Ascending aorta (tissue), 2 donors: ENCODE results near the gene CHMP6. TPM values are rescaled to one million over a fixed set of nuclear protein-coding genes. Genes with fewer than 3 reads are reported as not detected.

Source experiments
- DNase-seq, 2 donors: peaks; one replicate each; pipeline ENCODE4 v3.0.0-alpha.2; 2019; ENCODE audit warnings: low spot score in 2 of 2
- H3K27ac ChIP-seq, 2 donors: fragments of 200-600 bp; sonication (generic); one replicate each; pipeline ENCODE4 v1.5.1; 2016 to 2017; ENCODE audit warnings: mild to moderate bottlenecking in 1 of 2
- H3K27me3 ChIP-seq: fragments of 200-600 bp; sonication (generic); one replicate; pipeline ENCODE4 v1.5.1; 2017
- H3K36me3 ChIP-seq, 2 donors: fragments of 200-600 bp; sonication (generic); one replicate each; pipeline ENCODE4 v1.5.1; 2016
- H3K4me1 ChIP-seq, 2 donors: fragments of 200-600 bp; sonication (generic); one replicate each; pipeline ENCODE4 v1.5.1; 2016 to 2017; ENCODE audit warnings: mild to moderate bottlenecking in 1 of 2
- H3K4me3 ChIP-seq, 2 donors: fragments of 200-600 bp; sonication (generic); one replicate each; pipeline ENCODE4 v1.5.1; 2016 to 2017; ENCODE audit warnings: mild to moderate bottlenecking in 1 of 2
- H3K9me3 ChIP-seq, 2 donors: fragments of 200-600 bp; sonication (generic); one replicate each; pipeline ENCODE4 v1.5.1; 2016
- intact Hi-C: fragments of 100-400 bp; cut with DNase I; formaldehyde crosslinking; loops from one replicate; pipeline ENCODE4 v1.15.1; 2023
- total RNA-seq: library from RNA; depleted of rRNA; stranded (reverse); fragments of >200 nt; gene quantifications from one replicate; pipeline ENCODE4 v1.1.0, GENCODE V29; 2016
- TF ChIP-seq, protein P1 (sequence below), 3 experiments: fragments of 200-600 bp in 2 of 3; fragments of 450-650 bp in 1 of 3; sonication (generic) in 2 of 3; IDR thresholded peaks; one replicate each; pipeline ENCODE4 v1.5.1; 2016 to 2019; ENCODE audit warnings: antibody characterized with exemption in 3 of 3, mild to moderate bottlenecking in 1 of 3, moderate library complexity in 1 of 3

Gene CHMP6
- total RNA-seq, 1 donor from 2014 or later, result 32.1 TPM

DNA sequence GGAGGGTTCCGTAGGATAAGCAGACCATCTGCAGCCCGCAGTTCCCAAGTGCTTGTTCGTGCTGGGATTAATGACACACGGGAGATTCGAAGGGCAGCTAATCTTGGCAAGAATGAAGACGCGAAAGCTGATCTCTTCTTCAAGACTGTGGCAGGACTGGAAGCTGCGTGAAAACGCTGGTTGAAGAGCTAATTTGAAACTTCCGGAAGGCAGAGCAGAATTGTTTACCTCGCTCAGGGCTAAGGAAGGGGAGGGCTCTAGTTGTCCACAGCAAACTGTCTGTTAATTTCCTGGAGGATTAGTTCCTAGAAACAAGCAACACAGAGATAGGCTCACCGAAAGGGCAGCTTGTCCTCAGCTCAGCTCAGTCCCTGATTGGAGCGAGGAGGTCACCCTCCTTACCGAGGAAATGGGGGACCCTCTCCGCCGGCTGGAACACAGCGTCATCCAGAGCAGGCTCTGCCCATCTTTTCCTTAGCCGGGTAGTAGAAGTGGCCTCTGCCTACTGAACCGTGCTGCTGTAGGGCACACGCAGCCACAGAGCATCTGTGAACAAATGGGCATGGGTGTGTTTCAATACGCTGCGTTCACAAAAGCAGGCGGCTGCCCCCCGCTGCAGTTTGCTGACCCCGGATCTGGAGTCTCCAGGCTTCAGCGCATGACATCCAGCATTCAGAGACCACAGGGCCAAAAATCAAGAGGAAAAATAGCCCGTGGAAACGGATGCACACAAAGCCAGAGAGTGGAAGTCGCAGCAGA is 26.6 kb downstream of the CHMP6 start:
- Histone ChIP-seq H3K4me3 (peak overlapping the region in 1 of 2 donors; percentile 37), H3K27me3 (no peaks in the 10 kb centered on the region), H3K36me3 (no peaks in the 10 kb centered on the region), H3K27ac (peak overlapping the region in 1 of 2 donors; percentile 14), H3K9me3 (no peaks in the 10 kb centered on the region), H3K4me1 (peaks cover 7 to 8% of the 10 kb centered on the region in 2 donors)
- no peak for DNase-seq
- TF ChIP-seq, protein P1, sequence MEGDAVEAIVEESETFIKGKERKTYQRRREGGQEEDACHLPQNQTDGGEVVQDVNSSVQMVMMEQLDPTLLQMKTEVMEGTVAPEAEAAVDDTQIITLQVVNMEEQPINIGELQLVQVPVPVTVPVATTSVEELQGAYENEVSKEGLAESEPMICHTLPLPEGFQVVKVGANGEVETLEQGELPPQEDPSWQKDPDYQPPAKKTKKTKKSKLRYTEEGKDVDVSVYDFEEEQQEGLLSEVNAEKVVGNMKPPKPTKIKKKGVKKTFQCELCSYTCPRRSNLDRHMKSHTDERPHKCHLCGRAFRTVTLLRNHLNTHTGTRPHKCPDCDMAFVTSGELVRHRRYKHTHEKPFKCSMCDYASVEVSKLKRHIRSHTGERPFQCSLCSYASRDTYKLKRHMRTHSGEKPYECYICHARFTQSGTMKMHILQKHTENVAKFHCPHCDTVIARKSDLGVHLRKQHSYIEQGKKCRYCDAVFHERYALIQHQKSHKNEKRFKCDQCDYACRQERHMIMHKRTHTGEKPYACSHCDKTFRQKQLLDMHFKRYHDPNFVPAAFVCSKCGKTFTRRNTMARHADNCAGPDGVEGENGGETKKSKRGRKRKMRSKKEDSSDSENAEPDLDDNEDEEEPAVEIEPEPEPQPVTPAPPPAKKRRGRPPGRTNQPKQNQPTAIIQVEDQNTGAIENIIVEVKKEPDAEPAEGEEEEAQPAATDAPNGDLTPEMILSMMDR (IDR thresholded peaks at IDR 0.05), result no peak
- intact Hi-C loops, result no loop called here

DNA sequence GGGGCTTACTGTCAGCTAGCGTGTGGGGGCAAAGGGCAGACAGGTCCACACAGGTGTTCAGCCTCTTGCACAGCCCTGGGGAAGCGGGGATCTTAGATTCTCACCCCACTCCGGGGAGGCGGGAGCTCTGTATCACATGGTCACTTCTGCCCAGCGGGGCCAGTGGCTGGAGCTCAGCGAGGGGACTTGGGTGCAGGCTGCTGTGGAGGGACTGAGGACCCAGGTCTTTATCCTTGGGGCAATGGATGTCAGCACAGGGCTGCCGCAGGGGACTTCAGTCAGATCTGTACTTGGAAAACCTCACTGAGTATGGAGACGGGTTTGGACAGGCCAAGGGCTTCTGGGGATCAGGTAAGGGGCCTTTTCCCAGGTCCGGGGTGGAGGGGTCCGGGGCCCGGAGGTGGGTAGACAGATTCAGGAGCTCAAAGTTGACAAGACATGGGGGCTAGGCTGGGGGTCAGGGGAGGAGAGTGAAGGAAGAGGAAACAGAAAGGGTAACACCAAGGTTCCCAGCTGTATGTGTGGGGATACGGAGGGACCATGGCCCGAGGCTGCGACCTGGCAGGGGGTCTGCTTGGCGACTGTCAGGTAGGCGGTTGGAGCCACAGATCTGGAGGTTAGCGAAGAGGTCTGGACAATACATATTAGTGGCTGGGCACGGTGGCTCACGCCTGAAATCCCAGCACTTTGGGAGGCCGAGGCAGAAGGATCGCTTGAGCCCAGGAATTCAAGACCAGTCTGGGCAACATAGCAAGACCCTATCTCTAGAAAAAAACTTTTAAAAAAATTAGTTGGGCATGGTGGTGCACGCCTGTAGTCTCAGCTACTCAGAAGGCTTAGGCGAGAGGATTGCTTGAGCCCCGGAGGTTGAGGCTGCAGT is 28.2 kb downstream of the CHMP6 start:
- H3K4me3 ChIP-seq, result no peak overlapping the region
- H3K9me3 ChIP-seq, result no peaks in the 10 kb centered on the region
- no peak for DNase-seq
- intact Hi-C loops, result no loop called here
- no peaks in the 10 kb centered on the region for H3K27me3 ChIP-seq
- H3K36me3 ChIP-seq, result no peaks in the 10 kb centered on the region
- TF ChIP-seq, protein P1 (IDR thresholded peaks at IDR 0.05), result no peak
- H3K4me1 ChIP-seq, result peaks cover 7 to 8% of the 10 kb centered on the region in 2 donors
- H3K27ac ChIP-seq, result no peak overlapping the region

DNA sequence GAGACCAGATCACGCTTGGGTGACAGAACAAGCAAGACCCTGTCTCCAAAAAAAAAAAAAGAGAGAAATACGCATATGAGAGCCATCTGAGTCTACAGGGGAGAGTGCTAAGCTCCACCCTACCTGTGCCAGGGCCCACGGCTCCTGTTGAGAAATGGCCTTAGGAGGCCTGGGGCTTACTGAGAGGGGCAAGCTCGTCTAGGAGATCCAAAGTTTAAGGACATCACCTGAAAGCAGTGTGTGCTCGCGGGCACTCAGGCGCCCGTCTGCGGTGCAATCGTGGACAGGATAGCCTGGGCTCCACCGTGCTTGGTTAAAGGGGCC is 28.8 kb downstream of the CHMP6 start:
- no peaks in the 10 kb centered on the region for H3K36me3 ChIP-seq
- intact Hi-C loops, result no loop called here
- H3K9me3 ChIP-seq, result no peaks in the 10 kb centered on the region
- peaks cover 10 to 12% of the 10 kb centered on the region in 2 donors for H3K4me1 ChIP-seq
- H3K4me3 ChIP-seq, result no peak overlapping the region
- TF ChIP-seq, protein P1 (IDR thresholded peaks at IDR 0.05), result no peak
- H3K27me3 ChIP-seq, result no peaks in the 10 kb centered on the region
- no peak overlapping the region for H3K27ac ChIP-seq
- no peak for DNase-seq

DNA sequence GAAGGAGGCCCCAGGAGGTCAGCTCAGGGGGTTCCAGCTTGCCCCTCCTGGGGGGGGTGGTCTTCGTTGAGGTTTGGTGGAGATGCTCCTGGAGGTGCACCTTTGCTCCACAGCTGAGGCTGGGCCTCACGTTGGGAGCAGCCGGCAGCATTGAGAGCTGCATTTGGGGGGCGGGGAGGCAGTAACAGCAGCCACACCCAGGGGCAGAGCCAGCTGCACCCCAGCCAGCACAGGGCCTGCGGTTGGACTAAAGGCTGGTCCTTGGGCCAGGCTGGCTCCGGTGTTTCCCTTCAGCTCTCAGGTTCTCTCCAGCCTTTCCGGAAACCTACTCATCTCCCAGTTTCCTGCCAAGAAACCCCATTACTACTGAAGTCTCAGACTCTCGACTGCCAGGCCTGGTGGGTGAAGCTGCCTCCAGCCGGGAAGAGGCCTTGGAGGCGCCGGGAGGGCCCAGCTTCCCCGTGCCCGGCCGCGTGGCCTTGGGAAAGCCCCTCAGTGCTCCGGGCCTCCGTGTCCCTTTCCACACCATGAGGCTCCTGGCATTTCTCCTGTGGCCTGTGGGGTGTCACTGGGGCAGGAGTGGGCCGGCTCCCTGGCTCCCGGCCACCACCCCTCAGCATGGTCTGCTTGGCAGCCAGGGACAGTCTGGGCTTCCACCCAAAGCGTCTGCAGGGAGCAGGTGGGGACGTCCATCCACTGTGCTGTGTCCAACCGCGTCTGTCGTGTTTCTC is 29.3 kb downstream of the CHMP6 start:
- Histone ChIP-seq H3K9me3 (no peaks in the 10 kb centered on the region), H3K4me1 (peaks cover 11 to 12% of the 10 kb centered on the region in 2 donors), H3K36me3 (no peaks in the 10 kb centered on the region), H3K27me3 (no peaks in the 10 kb centered on the region), H3K4me3 (no peak overlapping the region), H3K27ac (peak overlapping the region; percentile 5 to 42)
- TF ChIP-seq, protein P1 (IDR thresholded peaks at IDR 0.05), result no peak
- intact Hi-C loops, result no loop called here
- DNase-seq, result no peak

DNA sequence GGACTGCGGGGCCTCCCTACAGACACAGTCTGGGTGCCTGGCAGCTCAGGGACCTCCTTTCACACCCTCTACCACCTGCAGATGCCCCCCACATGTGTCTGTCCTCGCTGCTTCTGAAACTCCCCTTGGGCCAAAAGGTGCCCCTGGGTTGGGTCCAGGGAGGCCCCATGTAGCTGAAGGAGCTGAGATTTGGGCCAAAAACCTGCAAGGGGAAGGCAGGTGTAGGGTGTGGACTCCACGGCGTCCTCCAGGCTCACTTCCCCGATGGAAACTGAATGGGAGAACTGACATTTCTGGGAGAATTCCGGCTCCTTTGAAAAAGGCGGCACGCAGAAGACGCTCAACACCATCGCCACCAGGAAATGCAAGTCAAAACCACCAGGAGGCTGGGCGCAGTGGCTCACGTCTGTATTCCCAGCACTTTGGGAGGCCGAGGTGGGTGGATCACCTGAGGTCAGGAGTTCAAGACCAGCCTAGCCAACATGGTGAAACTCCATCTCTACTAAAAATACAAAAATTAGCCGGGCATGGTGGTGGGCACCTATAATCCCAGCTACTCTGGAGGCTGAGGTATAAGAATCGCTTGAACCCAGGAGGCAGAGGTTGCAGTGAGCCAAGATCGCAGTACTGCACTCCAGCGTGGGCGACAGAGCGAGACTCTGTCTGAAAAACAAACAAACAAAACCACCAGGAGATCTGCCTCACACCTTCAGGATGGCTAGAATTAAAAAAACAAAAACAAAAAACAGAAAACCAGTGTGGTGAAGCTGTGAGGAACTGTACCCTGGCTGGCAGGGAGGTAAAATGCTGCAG is 30.1 kb downstream of the CHMP6 start:
- no peaks in the 10 kb centered on the region for H3K9me3 ChIP-seq
- no peak overlapping the region for H3K4me3 ChIP-seq
- intact Hi-C loops, result no loop called here
- TF ChIP-seq, protein P1 (IDR thresholded peaks at IDR 0.05), result no peak
- peaks cover 12 to 16% of the 10 kb centered on the region in 2 donors for H3K4me1 ChIP-seq
- no peaks in the 10 kb centered on the region for H3K27me3 ChIP-seq
- no peak for DNase-seq
- no peaks in the 10 kb centered on the region for H3K36me3 ChIP-seq
- no peak overlapping the region for H3K27ac ChIP-seq
